ENCODE data around the gene PLD3.

- TF ChIP-seq SIN3A (IDR thresholded peaks at IDR 0.05; ENCODE audit: borderline replicate concordance, insufficient read depth, low read length) (no peak), REST (IDR thresholded peaks at IDR 0.05; ENCODE audit: insufficient read depth in 1 of 2, low read depth in 2 of 2, low read length in 2 of 2) (no peak)
Observed at GRCh38 chr19:40423938-40424337, 75.4 kb downstream of the PLD3 start.

Measured in PFSK-1 (cell line).